ENCODE measurements around the gene PYROXD2. TPM values are rescaled to one million over a fixed set of nuclear protein-coding genes. Genes with fewer than 3 reads are reported as not detected.

Gene PYROXD2
- total and polyA plus RNA-seq, 12 donors, result 4.6 to 70.6 (median 28.3) TPM

- Histone ChIP-seq H3K36me3 (replicated peaks in 1 of 2) (peaks cover 0 to 51% of the 10 kb centered on the region in 2 donors), H3K9me3 (replicated peaks in 1 of 3) (no peaks in the 10 kb centered on the region), H3K4me3 (no peak overlapping the region), H3K4me1 (replicated peaks in 1 of 2) (no peaks in the 10 kb centered on the region), H3K27me3 (no peaks in the 10 kb centered on the region), H3K27ac (no peak overlapping the region)
- TF ChIP-seq POLR2A (IDR thresholded peaks at IDR 0.05), result no peak
- TF ChIP-seq, protein P1, sequence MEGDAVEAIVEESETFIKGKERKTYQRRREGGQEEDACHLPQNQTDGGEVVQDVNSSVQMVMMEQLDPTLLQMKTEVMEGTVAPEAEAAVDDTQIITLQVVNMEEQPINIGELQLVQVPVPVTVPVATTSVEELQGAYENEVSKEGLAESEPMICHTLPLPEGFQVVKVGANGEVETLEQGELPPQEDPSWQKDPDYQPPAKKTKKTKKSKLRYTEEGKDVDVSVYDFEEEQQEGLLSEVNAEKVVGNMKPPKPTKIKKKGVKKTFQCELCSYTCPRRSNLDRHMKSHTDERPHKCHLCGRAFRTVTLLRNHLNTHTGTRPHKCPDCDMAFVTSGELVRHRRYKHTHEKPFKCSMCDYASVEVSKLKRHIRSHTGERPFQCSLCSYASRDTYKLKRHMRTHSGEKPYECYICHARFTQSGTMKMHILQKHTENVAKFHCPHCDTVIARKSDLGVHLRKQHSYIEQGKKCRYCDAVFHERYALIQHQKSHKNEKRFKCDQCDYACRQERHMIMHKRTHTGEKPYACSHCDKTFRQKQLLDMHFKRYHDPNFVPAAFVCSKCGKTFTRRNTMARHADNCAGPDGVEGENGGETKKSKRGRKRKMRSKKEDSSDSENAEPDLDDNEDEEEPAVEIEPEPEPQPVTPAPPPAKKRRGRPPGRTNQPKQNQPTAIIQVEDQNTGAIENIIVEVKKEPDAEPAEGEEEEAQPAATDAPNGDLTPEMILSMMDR (IDR thresholded peaks at IDR 0.05), result no peak
- intact Hi-C loops (cut with DNase I), result no loop called here
- DNase-seq, result peak in 1 of 7 donors; percentile 44
- WGBS, 4 donors, result 94 to 97% (median 95%) methylated on average over 14 to 23 of the region's 23 CpGs
Measured at GRCh38 chr10:98424295-98425254, 9.6 kb upstream of the PYROXD2 start.

GRCh38 chr10:98423691-98424120, 8.7 kb upstream of the PYROXD2 start:
- peak in 1 of 7 donors; percentile 50 for DNase-seq
- Histone ChIP-seq H3K4me3 (no peak overlapping the region), H3K4me1 (replicated peaks in 1 of 2) (no peaks in the 10 kb centered on the region), H3K27me3 (no peaks in the 10 kb centered on the region), H3K36me3 (replicated peaks in 1 of 2) (peaks cover 0 to 54% of the 10 kb centered on the region in 2 donors), H3K27ac (no peak overlapping the region), H3K9me3 (replicated peaks in 1 of 3) (no peaks in the 10 kb centered on the region)
- 82 to 94% (median 91%) methylated on average over 2 to 9 of the region's 9 CpGs for WGBS, 4 donors
- TF ChIP-seq, protein P1 (IDR thresholded peaks at IDR 0.05), result no peak
- TF ChIP-seq POLR2A (IDR thresholded peaks at IDR 0.05), result no peak
- intact Hi-C loops (cut with DNase I), result no loop called here

GRCh38 chr10:98422182-98422581, 7.2 kb upstream of the PYROXD2 start:
- intact Hi-C loops (cut with DNase I), result no loop called here
- DNase-seq, result peak in 1 of 7 donors; percentile 46
- Histone ChIP-seq H3K9me3 (replicated peaks in 1 of 3) (no peaks in the 10 kb centered on the region), H3K27ac (no peak overlapping the region), H3K4me3 (no peak overlapping the region), H3K27me3 (no peaks in the 10 kb centered on the region), H3K4me1 (replicated peaks in 1 of 2) (no peaks in the 10 kb centered on the region), H3K36me3 (replicated peaks in 1 of 2) (peaks cover 0 to 55% of the 10 kb centered on the region in 2 donors)
- TF ChIP-seq, protein P1 (IDR thresholded peaks at IDR 0.05), result no peak
- TF ChIP-seq POLR2A (IDR thresholded peaks at IDR 0.05), result no peak
- 92 to 98% (median 95%) methylated on average over 6 to 10 of the region's 10 CpGs for WGBS, 4 donors

DNA sequence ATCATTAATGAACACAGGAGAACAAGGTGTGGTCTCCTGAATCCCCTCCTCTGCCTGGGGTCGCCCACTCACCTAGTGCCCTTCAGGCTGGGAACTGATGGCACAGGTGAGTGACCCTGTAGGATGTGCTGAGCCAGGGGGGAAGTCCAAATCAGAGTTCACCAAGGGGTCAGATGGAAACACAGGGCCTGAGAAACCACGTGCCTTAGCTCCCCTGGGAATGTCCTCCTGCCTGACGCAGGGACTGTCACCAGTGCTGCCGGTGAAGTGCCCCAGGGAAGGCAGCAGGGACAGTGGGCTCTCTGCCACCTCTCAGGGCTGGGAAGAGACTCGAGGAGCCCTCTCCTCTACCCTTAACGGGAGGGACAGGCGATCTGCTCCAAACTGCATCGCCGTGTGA, 5.8 kb upstream of the PYROXD2 start:
- intact Hi-C loops (cut with DNase I), result no loop called here
- no peak for TF ChIP-seq POLR2A (IDR thresholded peaks at IDR 0.05)
- TF ChIP-seq, protein P1 (IDR thresholded peaks at IDR 0.05), result no peak
- Histone ChIP-seq H3K36me3 (replicated peaks in 1 of 2) (peaks cover 0 to 49% of the 10 kb centered on the region in 2 donors), H3K9me3 (replicated peaks in 1 of 3) (no peaks in the 10 kb centered on the region), H3K4me1 (replicated peaks in 1 of 2) (peaks cover 0 to 2% of the 10 kb centered on the region in 2 donors), H3K4me3 (no peak overlapping the region), H3K27ac (no peak overlapping the region), H3K27me3 (no peaks in the 10 kb centered on the region)
- WGBS, 4 donors, result 73 to 87% (median 85%) methylated on average over 9 of the region's 9 CpGs
- DNase-seq, result peak in 1 of 7 donors; percentile 59
